ENCODE results near the gene NPAS3. TPM values are rescaled to one million over a fixed set of nuclear protein-coding genes. Genes with fewer than 3 reads are reported as not detected.

The NPAS3 gene
- total RNA-seq, 2 donors from 2014 or later, result 1.1 to 1.8 TPM

GRCh38 chr14:32980178-32980901 lies 41.7 kb downstream of the NPAS3 start:
- 70% methylated on average over 6 of the region's 6 CpGs for WGBS
- intact Hi-C loops (cut with DNase I), result no loop called here
- no peak for DNase-seq (ENCODE audit: low spot score)
- Histone ChIP-seq H3K27me3 (replicated peaks; ENCODE audit: insufficient read depth) (no peaks in the 10 kb centered on the region), H3K9me3 (no peaks in the 10 kb centered on the region), H3K27ac (no peak overlapping the region), H3K4me3 (no peak overlapping the region), H3K4me1 (replicated peaks) (no peaks in the 10 kb centered on the region), H3K36me3 (no peaks in the 10 kb centered on the region)
- no peak for TF ChIP-seq POLR2AphosphoS5 (IDR thresholded peaks at IDR 0.05)
- TF ChIP-seq CTCF (IDR thresholded peaks at IDR 0.05), result no peak
- no peak for TF ChIP-seq POLR2A (IDR thresholded peaks at IDR 0.05)

- intact Hi-C loops (cut with DNase I), result no loop called here
- no peak for DNase-seq (ENCODE audit: low spot score)
- H3K27ac ChIP-seq, result no peak overlapping the region
- no peaks in the 10 kb centered on the region for H3K27me3 ChIP-seq (replicated peaks; ENCODE audit: insufficient read depth)
- no peaks in the 10 kb centered on the region for H3K4me1 ChIP-seq (replicated peaks)
- WGBS, result 61% methylated on average over 3 of the region's 3 CpGs
- TF ChIP-seq CTCF (IDR thresholded peaks at IDR 0.05) (no peak), POLR2A (IDR thresholded peaks at IDR 0.05) (no peak), POLR2AphosphoS5 (IDR thresholded peaks at IDR 0.05) (no peak)
- no peak overlapping the region for H3K4me3 ChIP-seq
- no peaks in the 10 kb centered on the region for H3K36me3 ChIP-seq
- H3K9me3 ChIP-seq, result no peaks in the 10 kb centered on the region
Observed at GRCh38 chr14:32980902-32981501, 42.3 kb downstream of the NPAS3 start.

GRCh38 chr14:32984241-32984930 lies 45.7 kb downstream of the NPAS3 start:
- no peak overlapping the region for H3K4me3 ChIP-seq
- H3K27me3 ChIP-seq (replicated peaks; ENCODE audit: insufficient read depth), result no peaks in the 10 kb centered on the region
- DNase-seq (ENCODE audit: low spot score), result no peak
- no peaks in the 10 kb centered on the region for H3K9me3 ChIP-seq
- H3K27ac ChIP-seq, result no peak overlapping the region
- TF ChIP-seq POLR2A (IDR thresholded peaks at IDR 0.05), result no peak
- no peak for TF ChIP-seq CTCF (IDR thresholded peaks at IDR 0.05)
- TF ChIP-seq POLR2AphosphoS5 (IDR thresholded peaks at IDR 0.05), result no peak
- intact Hi-C loops (cut with DNase I), result no loop called here
- WGBS, result 81% methylated on average over 2 of the region's 2 CpGs
- H3K4me1 ChIP-seq (replicated peaks), result no peaks in the 10 kb centered on the region
- H3K36me3 ChIP-seq, result no peaks in the 10 kb centered on the region

GRCh38 chr14:32985866-32986265 lies 47.2 kb downstream of the NPAS3 start:
- no peak for DNase-seq (ENCODE audit: low spot score)
- Histone ChIP-seq H3K4me1 (replicated peaks) (no peaks in the 10 kb centered on the region), H3K9me3 (no peaks in the 10 kb centered on the region), H3K27me3 (replicated peaks; ENCODE audit: insufficient read depth) (no peaks in the 10 kb centered on the region), H3K4me3 (no peak overlapping the region), H3K36me3 (no peaks in the 10 kb centered on the region), H3K27ac (no peak overlapping the region)
- TF ChIP-seq POLR2AphosphoS5 (IDR thresholded peaks at IDR 0.05) (no peak), CTCF (IDR thresholded peaks at IDR 0.05) (no peak), POLR2A (IDR thresholded peaks at IDR 0.05) (no peak)
- intact Hi-C loops (cut with DNase I), result no loop called here
- WGBS, result 75% methylated on average over 8 of the region's 8 CpGs
